MCF 10A (cell line): Measurements from ENCODE around the gene TSC22D1. TPM values are rescaled to one million over a fixed set of nuclear protein-coding genes. Genes with fewer than 3 reads are reported as not detected.

ENCODE experiments used
- BruUV-seq: library from RNA; stranded (reverse); fragments of 400-500 nt; replicated peaks from 2 replicates; lab custom pipeline; 2021; lab: Mats Ljungman, UMichigan
- CTCF ChIA-PET: fragments of 300-600 bp; sonication (Branson Sonifier 250); formaldehyde crosslinking; extraction: SDS; loops from one replicate; lab custom pipeline; 2021; ENCODE audit warnings: antibody characterized with exemption, inconsistent platforms; lab: Yijun Ruan, JAX
- POLR2A ChIA-PET: fragments of 300-600, 350-650 bp; sonication (Branson Sonifier 250); formaldehyde crosslinking; extraction: SDS; loops from one replicate; lab custom pipeline; 2020; ENCODE audit warnings: antibody characterized with exemption, inconsistent platforms; lab: Yijun Ruan, JAX
- DNase-seq: peaks from one replicate; pipeline ENCODE4 v3.0.0-alpha.2; 2018; ENCODE audit not compliant: unreplicated experiment
- H3K27ac Mint-ChIP-seq: one replicate; pipeline ENCODE4 v1.8.0; 2022; ENCODE audit warnings: mild to moderate bottlenecking, low read depth, mixed read lengths; ENCODE audit not compliant: unreplicated experiment
- H3K27me3 Mint-ChIP-seq: one replicate; pipeline ENCODE4 v1.8.0; 2022; ENCODE audit warnings: mixed read lengths; ENCODE audit not compliant: insufficient read depth, unreplicated experiment
- H3K36me3 Mint-ChIP-seq: one replicate; pipeline ENCODE4 v1.8.0; 2022; ENCODE audit warnings: mild to moderate bottlenecking, moderate library complexity, mixed read lengths; ENCODE audit not compliant: insufficient read depth, unreplicated experiment
- H3K4me1 Mint-ChIP-seq: one replicate; pipeline ENCODE4 v1.8.0; 2022; ENCODE audit warnings: mixed read lengths; ENCODE audit not compliant: insufficient read depth, unreplicated experiment
- H3K4me3 Mint-ChIP-seq: one replicate; pipeline ENCODE4 v1.8.0; 2022; ENCODE audit warnings: mild to moderate bottlenecking, moderate library complexity, mixed read lengths; ENCODE audit not compliant: unreplicated experiment
- H3K9me3 Mint-ChIP-seq: one replicate; pipeline ENCODE4 v1.8.0; 2022; ENCODE audit warnings: mixed read lengths; ENCODE audit not compliant: unreplicated experiment
- CTCF ChIP-seq: fragments of 200-600 bp; IDR thresholded peaks from one replicate; pipeline ENCODE4 v1.8.0; 2022; ENCODE audit warnings: antibody characterized with exemption, mild to moderate bottlenecking; ENCODE audit not compliant: unreplicated experiment
- intact Hi-C: fragments of 100-400 bp; cut with micrococcal nuclease; formaldehyde crosslinking; loops from 2 replicates; pipeline ENCODE4 v1.14.1; 2022
- total RNA-seq: library from RNA; stranded (reverse); gene quantifications from 2 replicates; pipeline ENCODE4 v1.2.3, GENCODE V29; 2022

Gene TSC22D1
- total RNA-seq, 1 experiment from 2014 or later = 153 TPM

- H3K36me3 Mint-ChIP-seq = no peaks in the 10 kb centered on the region
- H3K27ac Mint-ChIP-seq = no peak overlapping the region
- BruUV-seq = no TSS peak
- H3K27me3 Mint-ChIP-seq = no peaks in the 10 kb centered on the region
- peaks cover 11% of the 10 kb centered on the region for H3K4me1 Mint-ChIP-seq
- DNase-seq = no peak
- no peak for TF ChIP-seq CTCF
- no peaks in the 10 kb centered on the region for H3K9me3 Mint-ChIP-seq
- no peak overlapping the region for H3K4me3 Mint-ChIP-seq
- CTCF ChIA-PET = interaction anchor here (0.6 to 2.4 kb wide), 3 partner anchors 317 to 1559 kb away, joined by 3 to 6 read pairs (median 3); no protein-coding TSS in a partner anchor
- POLR2A ChIA-PET = no interaction called here
- intact Hi-C loops = no loop called here
Observed at GRCh38 chr13:44451126-44451525, 125.0 kb downstream of the TSC22D1 start.

GRCh38 chr13:44449999-44450821, 125.9 kb downstream of the TSC22D1 start:
- CTCF ChIA-PET = interaction anchor here (0.6 to 0.7 kb wide), 3 partner anchors 284 to 1560 kb away, joined by 3 read pairs; no protein-coding TSS in a partner anchor
- H3K4me1 Mint-ChIP-seq = peaks cover 11% of the 10 kb centered on the region

GRCh38 chr13:44448875-44449274, 127.3 kb downstream of the TSC22D1 start:
- DNase-seq = no peak
- CTCF ChIA-PET = interaction anchor here (0.6 to 1.4 kb wide), 4 partner anchors 398 to 543 kb away, joined by 4 to 7 read pairs (median 6); no protein-coding TSS in a partner anchor
- H3K4me1 Mint-ChIP-seq = peaks cover 11% of the 10 kb centered on the region
- BruUV-seq = no TSS peak
- no peaks in the 10 kb centered on the region for H3K27me3 Mint-ChIP-seq
- TF ChIP-seq CTCF = no peak
- no peak overlapping the region for H3K27ac Mint-ChIP-seq
- intact Hi-C loops = no loop called here
- H3K4me3 Mint-ChIP-seq = no peak overlapping the region
- H3K36me3 Mint-ChIP-seq = peaks cover 6% of the 10 kb centered on the region
- POLR2A ChIA-PET = interaction anchor here (1.0 to 1.5 kb wide), 2 partner anchors 12 to 138 kb away, joined by 3 read pairs; no protein-coding TSS in a partner anchor
- H3K9me3 Mint-ChIP-seq = no peaks in the 10 kb centered on the region

More at GRCh38 chr13:44449999-44450821, 125.9 kb downstream of the TSC22D1 start:
- TF ChIP-seq CTCF = no peak
- H3K27ac Mint-ChIP-seq = no peak overlapping the region
- BruUV-seq = no TSS peak
- DNase-seq = peak; percentile 74
- H3K27me3 Mint-ChIP-seq = no peaks in the 10 kb centered on the region
- peaks cover under 1% of the 10 kb centered on the region for H3K36me3 Mint-ChIP-seq
- POLR2A ChIA-PET = no interaction called here
- no peaks in the 10 kb centered on the region for H3K9me3 Mint-ChIP-seq
- no peak overlapping the region for H3K4me3 Mint-ChIP-seq
- intact Hi-C loops = no loop called here

GRCh38 chr13:44448373-44448772, 127.8 kb downstream of the TSC22D1 start:
- no peak for DNase-seq
- H3K27me3 Mint-ChIP-seq = no peaks in the 10 kb centered on the region
- H3K27ac Mint-ChIP-seq = no peak overlapping the region
- H3K4me1 Mint-ChIP-seq = peaks cover 11% of the 10 kb centered on the region
- H3K4me3 Mint-ChIP-seq = no peak overlapping the region
- peaks cover 6% of the 10 kb centered on the region for H3K36me3 Mint-ChIP-seq
- no peak for TF ChIP-seq CTCF
- intact Hi-C loops = no loop called here
- POLR2A ChIA-PET = interaction anchor here (0.6 to 1.5 kb wide), 4 partner anchors 11 to 138 kb away, joined by 3 read pairs; no protein-coding TSS in a partner anchor
- H3K9me3 Mint-ChIP-seq = no peaks in the 10 kb centered on the region
- no TSS peak for BruUV-seq
- CTCF ChIA-PET = interaction anchor here (1.2 to 1.4 kb wide), 3 partner anchors 397 to 543 kb away, joined by 5 to 7 read pairs (median 6); no protein-coding TSS in a partner anchor
